ENCODE measurements around the gene PLXNC1.

The PLXNC1 gene

GRCh38 chr12:94182986-94183707 lies 34.8 kb downstream of the PLXNC1 start:
- DNase-seq (ENCODE audit: low read depth): no peak

GRCh38 chr12:94183708-94184379 lies 35.5 kb downstream of the PLXNC1 start:
- no peak for DNase-seq (ENCODE audit: low read depth)

- no peak for DNase-seq (ENCODE audit: low read depth)
These were observed 36.8 kb downstream of the PLXNC1 start for GRCh38 chr12:94184995-94185719.

GRCh38 chr12:94185801-94186200 lies 37.4 kb downstream of the PLXNC1 start:
- no peak for DNase-seq (ENCODE audit: low read depth)

- peak; percentile 23 for DNase-seq (ENCODE audit: low read depth)
These were observed 38.2 kb downstream of the PLXNC1 start for GRCh38 chr12:94186278-94187241.

- no peak for DNase-seq (ENCODE audit: low read depth)
These were observed 39.0 kb downstream of the PLXNC1 start for GRCh38 chr12:94187361-94187760.

- no peak for DNase-seq (ENCODE audit: low read depth)
These were observed 42.2 kb downstream of the PLXNC1 start for GRCh38 chr12:94190623-94191022.

GRCh38 chr12:94191023-94191422 lies 42.6 kb downstream of the PLXNC1 start:
- DNase-seq (ENCODE audit: low read depth): no peak

GRCh38 chr12:94191811-94192210 lies 43.4 kb downstream of the PLXNC1 start:
- DNase-seq (ENCODE audit: low read depth): no peak

- no peak for DNase-seq (ENCODE audit: low read depth)
These were observed 44.1 kb downstream of the PLXNC1 start for GRCh38 chr12:94192506-94192905.

GRCh38 chr12:94193168-94193567 lies 44.8 kb downstream of the PLXNC1 start:
- DNase-seq (ENCODE audit: low read depth): no peak

- DNase-seq (ENCODE audit: low read depth): no peak
These were observed 47.1 kb downstream of the PLXNC1 start for GRCh38 chr12:94195483-94195882.

GRCh38 chr12:94198469-94198868 lies 50.1 kb downstream of the PLXNC1 start:
- no peak for DNase-seq (ENCODE audit: low read depth)

- DNase-seq (ENCODE audit: low read depth): no peak
These were observed 50.5 kb downstream of the PLXNC1 start for GRCh38 chr12:94198872-94199271.

GRCh38 chr12:94200069-94200468 lies 51.7 kb downstream of the PLXNC1 start:
- no peak for DNase-seq (ENCODE audit: low read depth)

GRCh38 chr12:94200695-94201094 lies 52.3 kb downstream of the PLXNC1 start:
- DNase-seq (ENCODE audit: low read depth): no peak

GRCh38 chr12:94202245-94203180 lies 54.1 kb downstream of the PLXNC1 start:
- DNase-seq (ENCODE audit: low read depth): no peak

- no peak for DNase-seq (ENCODE audit: low read depth)
These were observed 54.8 kb downstream of the PLXNC1 start for GRCh38 chr12:94203181-94203546.

- DNase-seq (ENCODE audit: low read depth): no peak
These were observed 55.4 kb downstream of the PLXNC1 start for GRCh38 chr12:94203796-94204195.

GRCh38 chr12:94204499-94205247 lies 56.3 kb downstream of the PLXNC1 start:
- DNase-seq (ENCODE audit: low read depth): no peak

Data from GM04504 (cell line).